ENCODE data around the gene GUCY2D.

The GUCY2D gene

GRCh38 chr17:7992924-7993323, 9.5 kb upstream of the GUCY2D start:
- peak; percentile 27 to 57 for DNase-seq

GRCh38 chr17:7993972-7994589, 8.3 kb upstream of the GUCY2D start:
- DNase-seq: no peak

- no peak for DNase-seq
Measured at GRCh38 chr17:7995724-7996123, 6.7 kb upstream of the GUCY2D start.

GRCh38 chr17:7997186-7997585, 5.2 kb upstream of the GUCY2D start:
- peak in 1 of 2 donors; percentile 39 for DNase-seq

- no peak for DNase-seq
Measured at GRCh38 chr17:8002721-8003593, 542 bp downstream of the GUCY2D start.

GRCh38 chr17:8003594-8004181, 1.3 kb downstream of the GUCY2D start:
- no peak for DNase-seq

- DNase-seq: no peak
Measured at GRCh38 chr17:8004899-8005298, 2.5 kb downstream of the GUCY2D start.

GRCh38 chr17:8005357-8005756, 2.9 kb downstream of the GUCY2D start:
- no peak for DNase-seq

- no peak for DNase-seq
Measured at GRCh38 chr17:8005967-8006730, 3.7 kb downstream of the GUCY2D start.

GRCh38 chr17:8006836-8007680, 4.6 kb downstream of the GUCY2D start:
- no peak for DNase-seq

- no peak for DNase-seq
Measured at GRCh38 chr17:8007836-8008235, 5.4 kb downstream of the GUCY2D start.

GRCh38 chr17:8012045-8012580, 9.7 kb downstream of the GUCY2D start:
- DNase-seq: no peak

GRCh38 chr17:8012996-8013640, 10.7 kb downstream of the GUCY2D start:
- no peak for DNase-seq

GRCh38 chr17:8013731-8014557, 11.5 kb downstream of the GUCY2D start:
- DNase-seq: no peak

GRCh38 chr17:8014558-8014850, 12.1 kb downstream of the GUCY2D start:
- DNase-seq: no peak

GRCh38 chr17:8015236-8015956, 13.0 kb downstream of the GUCY2D start:
- no peak for DNase-seq

- peak in 1 of 2 donors; percentile 13 for DNase-seq
Measured at GRCh38 chr17:8015957-8016631, 13.7 kb downstream of the GUCY2D start.

GRCh38 chr17:8016632-8017424, 14.4 kb downstream of the GUCY2D start:
- DNase-seq: peak; percentile 50 to 63

GRCh38 chr17:8018436-8018835, 16.0 kb downstream of the GUCY2D start:
- no peak for DNase-seq
